Measurements from ENCODE around the gene WWOX.

The WWOX gene

GRCh38 chr16:78742501-78743283 lies 643.2 kb downstream of the WWOX start:
- TF ChIP-seq CSDC2 (CRISPR knock-in tag; IDR thresholded peaks at IDR 0.05) (no peak), ZFP30 (CRISPR knock-in tag; IDR thresholded peaks at IDR 0.05) (no peak), CREB5 (CRISPR knock-in tag; IDR thresholded peaks at IDR 0.05; ENCODE audit: low read depth) (no peak), ZFP3 (CRISPR knock-in tag; IDR thresholded peaks at IDR 0.05) (no peak), ISL1 (CRISPR knock-in tag; IDR thresholded peaks at IDR 0.05) (no peak), ZNF565 (CRISPR knock-in tag; conservative IDR thresholded peaks at IDR 0.05; ENCODE audit: low read depth) (no peak), BACH2 (CRISPR knock-in tag; IDR thresholded peaks at IDR 0.05; ENCODE audit: borderline replicate concordance) (no peak), TCF4 (CRISPR knock-in tag; IDR thresholded peaks at IDR 0.05; ENCODE audit: borderline replicate concordance) (no peak), ESRRG (CRISPR knock-in tag; IDR thresholded peaks at IDR 0.05) (no peak), ZC3H10 (CRISPR knock-in tag; IDR thresholded peaks at IDR 0.05) (no peak), PPARA (CRISPR knock-in tag; IDR thresholded peaks at IDR 0.05; ENCODE audit: borderline replicate concordance) (no peak)
- TF ChIP-seq, protein P1, sequence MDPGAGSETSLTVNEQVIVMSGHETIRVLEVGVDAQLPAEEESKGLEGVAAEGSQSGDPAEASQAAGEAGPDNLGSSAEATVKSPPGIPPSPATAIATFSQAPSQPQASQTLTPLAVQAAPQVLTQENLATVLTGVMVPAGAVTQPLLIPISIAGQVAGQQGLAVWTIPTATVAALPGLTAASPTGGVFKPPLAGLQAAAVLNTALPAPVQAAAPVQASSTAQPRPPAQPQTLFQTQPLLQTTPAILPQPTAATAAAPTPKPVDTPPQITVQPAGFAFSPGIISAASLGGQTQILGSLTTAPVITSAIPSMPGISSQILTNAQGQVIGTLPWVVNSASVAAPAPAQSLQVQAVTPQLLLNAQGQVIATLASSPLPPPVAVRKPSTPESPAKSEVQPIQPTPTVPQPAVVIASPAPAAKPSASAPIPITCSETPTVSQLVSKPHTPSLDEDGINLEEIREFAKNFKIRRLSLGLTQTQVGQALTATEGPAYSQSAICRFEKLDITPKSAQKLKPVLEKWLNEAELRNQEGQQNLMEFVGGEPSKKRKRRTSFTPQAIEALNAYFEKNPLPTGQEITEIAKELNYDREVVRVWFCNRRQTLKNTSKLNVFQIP (CRISPR knock-in tag; IDR thresholded peaks at IDR 0.05; ENCODE audit: borderline replicate concordance, low read depth): no peak
- TF ChIP-seq, protein P2, sequence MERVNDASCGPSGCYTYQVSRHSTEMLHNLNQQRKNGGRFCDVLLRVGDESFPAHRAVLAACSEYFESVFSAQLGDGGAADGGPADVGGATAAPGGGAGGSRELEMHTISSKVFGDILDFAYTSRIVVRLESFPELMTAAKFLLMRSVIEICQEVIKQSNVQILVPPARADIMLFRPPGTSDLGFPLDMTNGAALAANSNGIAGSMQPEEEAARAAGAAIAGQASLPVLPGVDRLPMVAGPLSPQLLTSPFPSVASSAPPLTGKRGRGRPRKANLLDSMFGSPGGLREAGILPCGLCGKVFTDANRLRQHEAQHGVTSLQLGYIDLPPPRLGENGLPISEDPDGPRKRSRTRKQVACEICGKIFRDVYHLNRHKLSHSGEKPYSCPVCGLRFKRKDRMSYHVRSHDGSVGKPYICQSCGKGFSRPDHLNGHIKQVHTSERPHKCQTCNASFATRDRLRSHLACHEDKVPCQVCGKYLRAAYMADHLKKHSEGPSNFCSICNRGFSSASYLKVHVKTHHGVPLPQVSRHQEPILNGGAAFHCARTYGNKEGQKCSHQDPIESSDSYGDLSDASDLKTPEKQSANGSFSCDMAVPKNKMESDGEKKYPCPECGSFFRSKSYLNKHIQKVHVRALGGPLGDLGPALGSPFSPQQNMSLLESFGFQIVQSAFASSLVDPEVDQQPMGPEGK (CRISPR knock-in tag; IDR thresholded peaks at IDR 0.05; ENCODE audit: borderline replicate concordance): no peak

GRCh38 chr16:78743556-78743955 lies 644.1 kb downstream of the WWOX start:
- no peak for ATAC-seq
- no peak for TF ChIP-seq ZNF565 (CRISPR knock-in tag; conservative IDR thresholded peaks at IDR 0.05; ENCODE audit: low read depth)
- no peak for TF ChIP-seq ZNF8 (CRISPR knock-in tag; IDR thresholded peaks at IDR 0.05)
- no peak for TF ChIP-seq TOX (CRISPR knock-in tag; IDR thresholded peaks at IDR 0.05; ENCODE audit: borderline replicate concordance)

More at GRCh38 chr16:78742501-78743283, 643.2 kb downstream of the WWOX start:
- ATAC-seq: no peak

GRCh38 chr16:78744099-78744498 lies 644.6 kb downstream of the WWOX start:
- TF ChIP-seq ZNF565 (CRISPR knock-in tag; conservative IDR thresholded peaks at IDR 0.05; ENCODE audit: low read depth): no peak
- no peak for TF ChIP-seq CREB5 (CRISPR knock-in tag; IDR thresholded peaks at IDR 0.05; ENCODE audit: low read depth)
- TF ChIP-seq ZFP30 (CRISPR knock-in tag; IDR thresholded peaks at IDR 0.05): no peak
- no peak for TF ChIP-seq ZNF70 (CRISPR knock-in tag; IDR thresholded peaks at IDR 0.05)
- TF ChIP-seq BACH2 (CRISPR knock-in tag; IDR thresholded peaks at IDR 0.05; ENCODE audit: borderline replicate concordance): no peak
- TF ChIP-seq SNAI2 (CRISPR knock-in tag; IDR thresholded peaks at IDR 0.05): no peak
- no peak for TF ChIP-seq ISL1 (CRISPR knock-in tag; IDR thresholded peaks at IDR 0.05)
- no peak for TF ChIP-seq ZFP3 (CRISPR knock-in tag; IDR thresholded peaks at IDR 0.05)
- TF ChIP-seq CSRNP3 (CRISPR knock-in tag; IDR thresholded peaks at IDR 0.05): no peak
- no peak for TF ChIP-seq OSR1 (CRISPR knock-in tag; IDR thresholded peaks at IDR 0.05)
- no peak for ATAC-seq

DNA sequence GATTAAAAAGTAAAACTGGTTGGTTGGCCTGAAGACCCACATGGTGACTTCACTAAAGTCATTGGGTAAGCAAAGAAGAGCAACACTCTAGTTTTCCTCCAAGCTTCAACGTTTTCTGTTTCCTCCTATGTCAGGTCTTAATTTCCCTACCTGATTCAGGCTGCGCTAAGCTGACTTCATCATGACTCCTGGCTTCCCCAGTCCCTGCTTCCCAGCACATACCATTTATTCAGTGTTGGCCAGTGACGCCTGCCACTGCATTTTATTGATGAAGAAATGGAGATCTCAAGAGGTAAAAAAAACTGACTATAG lies 645.3 kb downstream of the WWOX start:
- no peak for ATAC-seq
- TF ChIP-seq ZNF565 (CRISPR knock-in tag; conservative IDR thresholded peaks at IDR 0.05; ENCODE audit: low read depth): no peak
- no peak for TF ChIP-seq OSR1 (CRISPR knock-in tag; IDR thresholded peaks at IDR 0.05)
- no peak for TF ChIP-seq RARB (CRISPR knock-in tag; IDR thresholded peaks at IDR 0.05)
- TF ChIP-seq, protein P3, sequence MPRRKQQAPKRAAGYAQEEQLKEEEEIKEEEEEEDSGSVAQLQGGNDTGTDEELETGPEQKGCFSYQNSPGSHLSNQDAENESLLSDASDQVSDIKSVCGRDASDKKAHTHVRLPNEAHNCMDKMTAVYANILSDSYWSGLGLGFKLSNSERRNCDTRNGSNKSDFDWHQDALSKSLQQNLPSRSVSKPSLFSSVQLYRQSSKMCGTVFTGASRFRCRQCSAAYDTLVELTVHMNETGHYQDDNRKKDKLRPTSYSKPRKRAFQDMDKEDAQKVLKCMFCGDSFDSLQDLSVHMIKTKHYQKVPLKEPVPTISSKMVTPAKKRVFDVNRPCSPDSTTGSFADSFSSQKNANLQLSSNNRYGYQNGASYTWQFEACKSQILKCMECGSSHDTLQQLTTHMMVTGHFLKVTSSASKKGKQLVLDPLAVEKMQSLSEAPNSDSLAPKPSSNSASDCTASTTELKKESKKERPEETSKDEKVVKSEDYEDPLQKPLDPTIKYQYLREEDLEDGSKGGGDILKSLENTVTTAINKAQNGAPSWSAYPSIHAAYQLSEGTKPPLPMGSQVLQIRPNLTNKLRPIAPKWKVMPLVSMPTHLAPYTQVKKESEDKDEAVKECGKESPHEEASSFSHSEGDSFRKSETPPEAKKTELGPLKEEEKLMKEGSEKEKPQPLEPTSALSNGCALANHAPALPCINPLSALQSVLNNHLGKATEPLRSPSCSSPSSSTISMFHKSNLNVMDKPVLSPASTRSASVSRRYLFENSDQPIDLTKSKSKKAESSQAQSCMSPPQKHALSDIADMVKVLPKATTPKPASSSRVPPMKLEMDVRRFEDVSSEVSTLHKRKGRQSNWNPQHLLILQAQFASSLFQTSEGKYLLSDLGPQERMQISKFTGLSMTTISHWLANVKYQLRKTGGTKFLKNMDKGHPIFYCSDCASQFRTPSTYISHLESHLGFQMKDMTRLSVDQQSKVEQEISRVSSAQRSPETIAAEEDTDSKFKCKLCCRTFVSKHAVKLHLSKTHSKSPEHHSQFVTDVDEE (CRISPR knock-in tag; IDR thresholded peaks at IDR 0.05): no peak
- no peak for TF ChIP-seq ZNF70 (CRISPR knock-in tag; IDR thresholded peaks at IDR 0.05)
- TF ChIP-seq, protein P1 (CRISPR knock-in tag; IDR thresholded peaks at IDR 0.05; ENCODE audit: borderline replicate concordance, low read depth): no peak
- TF ChIP-seq CREB5 (CRISPR knock-in tag; IDR thresholded peaks at IDR 0.05; ENCODE audit: low read depth): no peak
- TF ChIP-seq BACH2 (CRISPR knock-in tag; IDR thresholded peaks at IDR 0.05; ENCODE audit: borderline replicate concordance): no peak
- no peak for TF ChIP-seq TCF4 (CRISPR knock-in tag; IDR thresholded peaks at IDR 0.05; ENCODE audit: borderline replicate concordance)

Measured in SK-N-SH treated with all-trans-retinoic acid at 6 μM for 48 hours (cell line).